Duodenal mucosa (tissue), 2 donors: ENCODE results near the gene AGAP4.
"Not testable (repeated sequence)": the region's sequence is repeated elsewhere in the genome, so short reads cannot be mapped to it uniquely, and the experiment has no call there.

Experiments
- H3K27ac ChIP-seq: one replicate; pipeline ENCODE4 v1.7.0; 2013; ENCODE audit warnings: low read depth, low read length
- H3K27me3 ChIP-seq, 2 donors: one replicate each; pipeline ENCODE4 v1.7.0; 2013; ENCODE audit warnings: low read length in 2 of 2, control low read depth in 1 of 2; ENCODE audit not compliant: insufficient read depth in 2 of 2, control insufficient read depth in 1 of 2
- H3K36me3 ChIP-seq, 2 donors: one replicate each; pipeline ENCODE4 v1.7.0; 2013; ENCODE audit warnings: low read length in 2 of 2, control low read depth in 1 of 2; ENCODE audit not compliant: insufficient read depth in 2 of 2, control insufficient read depth in 1 of 2
- H3K4me1 ChIP-seq, 2 donors: one replicate each; pipeline ENCODE4 v1.7.0; 2013; ENCODE audit warnings: low read length in 2 of 2, control low read depth in 1 of 2; ENCODE audit not compliant: insufficient read depth in 2 of 2, control insufficient read depth in 1 of 2
- H3K4me3 ChIP-seq, 2 donors: one replicate each; pipeline ENCODE4 v1.7.0; 2013; ENCODE audit warnings: low read length in 2 of 2, low read depth in 1 of 2
- H3K9ac ChIP-seq, 2 donors: one replicate each; pipeline ENCODE4 v1.7.0; 2013; ENCODE audit warnings: low read length in 2 of 2, low read depth in 1 of 2
- H3K9me3 ChIP-seq, 2 donors: one replicate each; pipeline ENCODE4 v1.7.0; 2013; ENCODE audit warnings: low read length in 2 of 2, control low read depth in 1 of 2; ENCODE audit not compliant: control insufficient read depth in 1 of 2

AGAP4 gene

DNA sequence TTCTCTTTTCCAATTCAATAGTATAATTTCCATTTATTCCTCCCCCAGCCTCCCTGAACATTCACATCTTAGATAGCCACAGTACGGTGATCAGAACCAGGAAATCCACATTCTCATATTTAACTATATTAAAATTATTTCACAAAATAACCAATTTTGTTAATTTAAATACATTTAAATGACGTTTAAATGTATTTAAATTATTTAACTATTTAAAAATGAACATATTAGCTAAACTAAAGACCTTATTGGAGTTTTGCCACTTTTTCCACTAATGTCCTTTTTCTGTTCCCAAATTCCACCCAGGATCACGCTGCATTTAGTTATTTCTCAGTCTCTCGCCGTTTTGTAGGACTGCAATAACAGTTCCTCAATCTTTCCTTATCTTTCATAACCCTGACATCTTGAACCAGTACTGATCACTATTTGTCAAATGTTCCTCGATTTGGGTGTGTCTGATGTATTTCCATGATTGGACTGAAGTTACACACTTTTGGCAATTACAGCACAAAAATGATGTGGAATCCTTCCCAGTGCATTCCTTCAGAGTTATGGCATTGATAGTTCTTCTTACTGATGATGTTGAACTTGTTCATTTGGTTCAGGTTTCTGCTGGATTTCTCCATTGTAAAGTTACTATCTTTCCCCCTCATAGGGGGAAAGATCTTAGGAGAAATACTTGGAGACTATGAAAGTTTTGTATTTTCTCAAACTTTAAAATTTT, 27.0 kb downstream of the AGAP4 start:
- H3K27me3 ChIP-seq, H3K4me1 ChIP-seq, H3K4me3 ChIP-seq, H3K9ac ChIP-seq, H3K36me3 ChIP-seq, H3K27ac ChIP-seq, H3K9me3 ChIP-seq: not testable (repeated sequence)

DNA sequence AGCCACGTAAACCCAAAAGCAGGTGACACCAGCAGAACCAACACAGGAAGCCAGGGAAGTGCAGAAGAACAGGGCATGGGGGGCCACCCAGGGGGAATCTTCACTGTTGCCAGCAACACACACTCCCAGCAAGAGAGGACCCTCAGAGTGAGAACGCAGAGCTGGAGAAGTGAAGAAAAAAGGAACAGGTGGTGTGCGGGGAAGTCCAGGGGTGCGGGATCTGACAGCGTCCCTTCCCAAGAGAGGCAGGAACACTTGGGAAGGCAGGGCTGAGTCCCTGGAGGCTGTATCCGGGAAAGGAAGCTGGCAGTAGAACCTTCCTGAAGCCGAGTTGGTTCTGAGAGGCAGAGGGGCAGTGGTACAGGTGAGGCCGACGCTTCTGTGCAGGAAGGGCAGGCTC, 27.7 kb downstream of the AGAP4 start:
- H3K27ac ChIP-seq: no peak overlapping the region
- no peaks in the 10 kb centered on the region for H3K36me3 ChIP-seq
- H3K4me1 ChIP-seq: no peaks in the 10 kb centered on the region
- no peaks in the 10 kb centered on the region for H3K27me3 ChIP-seq
- no peaks in the 10 kb centered on the region for H3K9me3 ChIP-seq
- no peak overlapping the region for H3K9ac ChIP-seq
- H3K4me3 ChIP-seq: no peak overlapping the region

DNA sequence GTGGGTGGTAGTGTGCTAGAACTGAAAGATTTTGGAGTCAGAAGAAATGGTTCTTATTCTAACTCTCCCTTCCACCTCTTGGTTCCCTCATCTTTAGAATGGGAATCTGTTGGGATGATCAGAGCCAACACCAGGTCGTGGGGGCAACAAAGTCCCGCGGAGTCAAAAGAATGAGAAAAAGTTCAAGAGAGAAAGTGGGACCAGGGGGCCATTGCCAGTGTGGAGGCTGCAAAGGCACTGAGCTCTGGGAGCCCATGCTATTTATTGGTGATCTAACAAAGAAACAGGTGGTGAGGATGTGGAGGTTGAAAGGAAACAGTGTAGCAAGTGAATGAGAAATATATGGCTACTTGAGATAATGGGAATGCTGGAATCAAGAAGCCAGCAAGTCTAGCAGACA, 29.4 kb downstream of the AGAP4 start:
- no peak overlapping the region for H3K27ac ChIP-seq
- H3K27me3 ChIP-seq: no peaks in the 10 kb centered on the region

GRCh38 chr10:45817130-45817859, 30.0 kb downstream of the AGAP4 start:
- Histone ChIP-seq H3K4me3 (no peak overlapping the region), H3K27me3 (no peaks in the 10 kb centered on the region), H3K4me1 (no peaks in the 10 kb centered on the region), H3K9ac (no peak overlapping the region), H3K9me3 (no peaks in the 10 kb centered on the region), H3K27ac (no peak overlapping the region), H3K36me3 (no peaks in the 10 kb centered on the region)

More for the DNA sequence above, 29.4 kb downstream of the AGAP4 start:
- Histone ChIP-seq H3K4me1 (no peaks in the 10 kb centered on the region), H3K9ac (no peak overlapping the region), H3K36me3 (no peaks in the 10 kb centered on the region), H3K4me3 (no peak overlapping the region), H3K9me3 (no peaks in the 10 kb centered on the region)

- not testable (repeated sequence) for H3K4me3 ChIP-seq, H3K27me3 ChIP-seq, H3K36me3 ChIP-seq, H3K9me3 ChIP-seq, H3K27ac ChIP-seq, H3K9ac ChIP-seq, H3K4me1 ChIP-seq
Observed at GRCh38 chr10:45814146-45814545, 33.2 kb downstream of the AGAP4 start.

GRCh38 chr10:45812959-45813358, 34.3 kb downstream of the AGAP4 start:
- not testable (repeated sequence) for H3K9ac ChIP-seq, H3K27me3 ChIP-seq, H3K27ac ChIP-seq, H3K36me3 ChIP-seq, H3K4me1 ChIP-seq, H3K9me3 ChIP-seq, H3K4me3 ChIP-seq

DNA sequence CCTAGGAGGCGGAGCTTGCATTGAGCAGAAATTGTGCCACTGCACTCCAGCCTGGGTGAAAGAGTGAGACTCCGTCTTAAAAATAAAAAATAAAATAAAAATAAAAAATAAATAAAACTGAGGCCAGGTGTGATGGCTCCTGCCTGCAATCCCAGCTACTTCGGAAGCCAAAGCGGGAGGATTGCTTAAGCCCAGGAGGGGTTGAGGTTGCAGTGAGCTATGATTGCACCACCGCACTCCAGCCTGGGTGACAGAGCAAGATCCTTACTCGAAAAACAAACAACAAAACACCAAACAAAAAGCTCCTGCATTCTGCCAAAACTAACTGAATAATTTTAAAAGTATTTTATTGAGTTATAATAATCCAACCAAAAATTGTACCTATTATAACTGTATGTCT, 36.2 kb downstream of the AGAP4 start:
- H3K9me3 ChIP-seq: no peaks in the 10 kb centered on the region
- H3K27me3 ChIP-seq: no peaks in the 10 kb centered on the region
- no peak overlapping the region for H3K9ac ChIP-seq
- no peaks in the 10 kb centered on the region for H3K36me3 ChIP-seq
- H3K4me1 ChIP-seq: no peaks in the 10 kb centered on the region
- no peak overlapping the region for H3K27ac ChIP-seq
- no peak overlapping the region for H3K4me3 ChIP-seq

GRCh38 chr10:45809837-45810236, 37.5 kb downstream of the AGAP4 start:
- Histone ChIP-seq H3K27ac (no peak overlapping the region), H3K9me3 (no peaks in the 10 kb centered on the region), H3K4me1 (no peaks in the 10 kb centered on the region), H3K27me3 (no peaks in the 10 kb centered on the region), H3K9ac (no peak overlapping the region), H3K4me3 (no peak overlapping the region), H3K36me3 (no peaks in the 10 kb centered on the region)

GRCh38 chr10:45804996-45805395, 42.3 kb downstream of the AGAP4 start:
- H3K4me1 ChIP-seq, H3K4me3 ChIP-seq, H3K9ac ChIP-seq, H3K27me3 ChIP-seq, H3K27ac ChIP-seq, H3K36me3 ChIP-seq, H3K9me3 ChIP-seq: not testable (repeated sequence)

- not testable (repeated sequence) for H3K4me1 ChIP-seq, H3K9ac ChIP-seq, H3K9me3 ChIP-seq, H3K36me3 ChIP-seq, H3K4me3 ChIP-seq, H3K27ac ChIP-seq, H3K27me3 ChIP-seq
Observed at GRCh38 chr10:45803060-45804010, 44.0 kb downstream of the AGAP4 start.
